ENCODE results near the gene MREG. TPM values are rescaled to one million over a fixed set of nuclear protein-coding genes. Genes with fewer than 3 reads are reported as not detected.

MREG gene
- total and polyA plus RNA-seq, 4 donors, result 0.87 to 3.1 (median 2.7) TPM

DNA sequence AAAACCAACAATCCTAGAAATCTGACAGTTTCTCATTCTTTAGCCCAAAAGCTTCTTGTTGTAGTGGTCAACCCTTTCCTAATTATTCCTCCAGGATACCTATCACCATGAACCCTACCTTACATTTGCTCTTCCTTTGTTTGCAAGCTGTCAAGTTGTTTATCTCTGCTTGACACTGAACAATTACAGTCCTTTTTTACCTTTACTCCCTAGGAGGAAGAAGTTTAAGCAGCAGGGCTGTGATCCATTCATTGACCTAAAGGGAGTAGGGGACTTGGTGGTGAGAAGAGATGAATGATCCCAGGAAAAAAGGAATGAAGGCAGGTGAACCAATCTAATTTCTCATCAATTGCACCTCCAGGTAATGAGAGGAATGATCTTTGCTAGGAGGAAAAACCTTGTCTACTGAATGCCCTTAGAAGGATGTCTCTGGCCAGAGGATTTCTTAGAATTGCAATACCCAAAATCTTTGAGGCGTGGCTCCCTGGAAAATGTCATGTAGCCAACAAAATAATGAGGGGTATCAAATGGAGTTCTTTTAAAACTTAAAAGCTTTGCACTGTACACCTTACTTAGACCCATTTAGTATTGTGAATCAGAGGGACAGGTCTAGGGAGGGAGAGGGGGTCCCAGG, 47.7 kb downstream of the MREG start:
- WGBS, result 98% methylated on average over 1 of the region's 1 CpG

GRCh38 chr2:215961981-215962380, 51.4 kb downstream of the MREG start:
- no peaks in the 10 kb centered on the region for H3K27me3 ChIP-seq (ENCODE audit: control insufficient read depth in 4 of 4, insufficient read depth in 4 of 4, low read length in 3 of 4)
- no peak for DNase-seq (ENCODE audit: low spot score)
- no peak for TF ChIP-seq HNF4G (IDR thresholded peaks at IDR 0.05)
- no peak for TF ChIP-seq CTCF (IDR thresholded peaks at IDR 0.05; ENCODE audit: low read depth, low read length, missing input control)
- TF ChIP-seq, protein P1, sequence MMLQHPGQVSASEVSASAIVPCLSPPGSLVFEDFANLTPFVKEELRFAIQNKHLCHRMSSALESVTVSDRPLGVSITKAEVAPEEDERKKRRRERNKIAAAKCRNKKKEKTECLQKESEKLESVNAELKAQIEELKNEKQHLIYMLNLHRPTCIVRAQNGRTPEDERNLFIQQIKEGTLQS (IDR thresholded peaks at IDR 0.05), result no peak
- TF ChIP-seq GABPA (IDR thresholded peaks at IDR 0.05 in 1 of 2, conservative IDR thresholded peaks at IDR 0.05 in 1 of 2), result no peak
- no peak for TF ChIP-seq RAD21 (IDR thresholded peaks at IDR 0.05)
- TF ChIP-seq YY1 (IDR thresholded peaks at IDR 0.05), result no peak
- TF ChIP-seq, protein P2, sequence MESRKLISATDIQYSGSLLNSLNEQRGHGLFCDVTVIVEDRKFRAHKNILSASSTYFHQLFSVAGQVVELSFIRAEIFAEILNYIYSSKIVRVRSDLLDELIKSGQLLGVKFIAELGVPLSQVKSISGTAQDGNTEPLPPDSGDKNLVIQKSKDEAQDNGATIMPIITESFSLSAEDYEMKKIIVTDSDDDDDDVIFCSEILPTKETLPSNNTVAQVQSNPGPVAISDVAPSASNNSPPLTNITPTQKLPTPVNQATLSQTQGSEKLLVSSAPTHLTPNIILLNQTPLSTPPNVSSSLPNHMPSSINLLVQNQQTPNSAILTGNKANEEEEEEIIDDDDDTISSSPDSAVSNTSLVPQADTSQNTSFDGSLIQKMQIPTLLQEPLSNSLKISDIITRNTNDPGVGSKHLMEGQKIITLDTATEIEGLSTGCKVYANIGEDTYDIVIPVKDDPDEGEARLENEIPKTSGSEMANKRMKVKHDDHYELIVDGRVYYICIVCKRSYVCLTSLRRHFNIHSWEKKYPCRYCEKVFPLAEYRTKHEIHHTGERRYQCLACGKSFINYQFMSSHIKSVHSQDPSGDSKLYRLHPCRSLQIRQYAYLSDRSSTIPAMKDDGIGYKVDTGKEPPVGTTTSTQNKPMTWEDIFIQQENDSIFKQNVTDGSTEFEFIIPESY (IDR thresholded peaks at IDR 0.05), result no peak
- H3K9ac ChIP-seq (ENCODE audit: low read depth in 1 of 2, low read length in 2 of 2), result no peak overlapping the region
- WGBS, result 92% methylated on average over 5 of the region's 5 CpGs
- no peaks in the 10 kb centered on the region for H3K4me1 ChIP-seq (ENCODE audit: control insufficient read depth in 4 of 4, insufficient read depth in 4 of 4, low read length in 3 of 4)
- H3K9me3 ChIP-seq (ENCODE audit: control insufficient read depth in 4 of 4, low read length in 3 of 4), result no peaks in the 10 kb centered on the region
- no peak overlapping the region for H3K4me3 ChIP-seq (ENCODE audit: low read depth in 1 of 3, low read length in 3 of 3)
- H3K36me3 ChIP-seq (ENCODE audit: control insufficient read depth in 4 of 4, insufficient read depth in 3 of 4, low read depth in 1 of 4, low read length in 3 of 4), result peaks cover 2 to 23% (median 15%) of the 10 kb centered on the region in 4 donors
- no peak overlapping the region for H3K27ac ChIP-seq (ENCODE audit: low read depth in 1 of 2, low read length in 2 of 2)

More for the DNA sequence above, 47.7 kb downstream of the MREG start:
- no peak for TF ChIP-seq MAX (IDR thresholded peaks at IDR 0.05)
- no peak for TF ChIP-seq YY1 (IDR thresholded peaks at IDR 0.05)
- TF ChIP-seq REST (IDR thresholded peaks at IDR 0.05), result no peak
- TF ChIP-seq HNF4A (conservative IDR thresholded peaks at IDR 0.05), result no peak
- TF ChIP-seq HNF4G (IDR thresholded peaks at IDR 0.05), result no peak
- TF ChIP-seq, protein P1 (IDR thresholded peaks at IDR 0.05), result no peak
- DNase-seq (ENCODE audit: low spot score), result no peak
- Histone ChIP-seq H3K9ac (ENCODE audit: low read depth in 1 of 2, low read length in 2 of 2) (no peak overlapping the region), H3K4me3 (ENCODE audit: low read depth in 1 of 3, low read length in 3 of 3) (no peak overlapping the region), H3K27me3 (ENCODE audit: control insufficient read depth in 4 of 4, insufficient read depth in 4 of 4, low read length in 3 of 4) (no peaks in the 10 kb centered on the region), H3K27ac (ENCODE audit: low read depth in 1 of 2, low read length in 2 of 2) (no peak overlapping the region), H3K4me1 (ENCODE audit: control insufficient read depth in 4 of 4, insufficient read depth in 4 of 4, low read length in 3 of 4) (no peaks in the 10 kb centered on the region), H3K36me3 (ENCODE audit: control insufficient read depth in 4 of 4, insufficient read depth in 3 of 4, low read depth in 1 of 4, low read length in 3 of 4) (peaks cover 0 to 14% (median 7%) of the 10 kb centered on the region in 4 donors), H3K9me3 (ENCODE audit: control insufficient read depth in 4 of 4, low read length in 3 of 4) (no peaks in the 10 kb centered on the region)

Data from liver (tissue), 9 donors.